Natural killer cell (primary cell): Measurements from ENCODE around the gene PLCB1. TPM values are rescaled to one million over a fixed set of nuclear protein-coding genes. Genes with fewer than 3 reads are reported as not detected.

ENCODE experiments used
- ATAC-seq, 3 donors: fragments of 150-1000 bp in 2 of 3; fragments of 200-7000 bp in 1 of 3; cut with Tn5 transposase; 1 replicate in 1 of 3; 2 replicates in 2 of 3; pipeline ENCODE4 v1.10.0; 2021; ENCODE audit warnings: mild to moderate bottlenecking in 2 of 3, moderate library complexity in 2 of 3
- DNase-seq, 2 donors: peaks; one replicate each; pipeline versions ENCODE4 v3.0.0 to v3.0.0-alpha.2; 2013 to 2021; ENCODE audit warnings: mixed read lengths in 1 of 2
- H3K27ac ChIP-seq: one replicate; pipeline ENCODE4 v1.5.1; 2013; ENCODE audit warnings: mild to moderate bottlenecking, low read length
- H3K27me3 ChIP-seq: one replicate; pipeline ENCODE4 v1.6.1; 2013; ENCODE audit warnings: low read length; ENCODE audit not compliant: control insufficient read depth, insufficient read depth
- H3K36me3 ChIP-seq: one replicate; pipeline ENCODE4 v1.6.1; 2013; ENCODE audit warnings: low read length; ENCODE audit not compliant: control insufficient read depth, insufficient read depth
- H3K4me1 ChIP-seq: one replicate; pipeline ENCODE4 v1.6.1; 2013; ENCODE audit warnings: low read length; ENCODE audit not compliant: control insufficient read depth, insufficient read depth
- H3K4me3 ChIP-seq: one replicate; pipeline ENCODE4 v1.5.1; 2013; ENCODE audit warnings: low read length
- H3K9me3 ChIP-seq: one replicate; pipeline ENCODE4 v1.6.1; 2013; ENCODE audit warnings: low read length; ENCODE audit not compliant: control insufficient read depth, insufficient read depth
- H3K27ac Mint-ChIP-seq, 2 donors: one replicate each; pipeline ENCODE4 v1.8.0; 2022; ENCODE audit warnings: mild to moderate bottlenecking in 2 of 2, mixed read lengths in 2 of 2, moderate library complexity in 1 of 2
- H3K27me3 Mint-ChIP-seq, 2 donors: one replicate each; pipeline ENCODE4 v1.8.0; 2022; ENCODE audit warnings: low read depth in 2 of 2, mixed read lengths in 2 of 2
- H3K36me3 Mint-ChIP-seq: one replicate; pipeline ENCODE4 v1.8.0; 2022; ENCODE audit warnings: mixed read lengths
- H3K4me1 Mint-ChIP-seq, 2 donors: one replicate each; pipeline ENCODE4 v1.8.0; 2022; ENCODE audit warnings: mixed read lengths in 2 of 2
- H3K4me3 Mint-ChIP-seq: one replicate; pipeline ENCODE4 v1.8.0; 2022; ENCODE audit warnings: mild to moderate bottlenecking, moderate library complexity, mixed read lengths
- H3K9me3 Mint-ChIP-seq, 2 donors: one replicate each; pipeline ENCODE4 v1.8.0; 2022; ENCODE audit warnings: mixed read lengths in 2 of 2
- CTCF ChIP-seq: fragments of 200-600 bp; IDR thresholded peaks from one replicate; pipeline ENCODE4 v1.8.0; 2022; ENCODE audit warnings: antibody characterized with exemption
- WGBS: methylation state at CpG from one replicate; pipeline ENCODE4 v1.1.7; 2013; ENCODE audit warnings: missing lambda C conversion rate; ENCODE audit not compliant: insufficient coverage; 5-methylcytosine and 5-hydroxymethylcytosine counted together
- intact Hi-C: fragments of 100-400 bp; cut with micrococcal nuclease; formaldehyde crosslinking; loops from one replicate; pipeline ENCODE4 v1.14.2; 2022
- total RNA-seq, 4 donors: library from RNA; stranded (reverse); fragments of 120-200 nt in 1 of 4; gene quantifications; one replicate each; pipeline versions ENCODE4 v1.2.3 to v1.2.4, GENCODE V29; 2013 to 2022

The PLCB1 gene
- total RNA-seq, 3 donors from 2014 or later (not counting 1 experiment from before 2014, with no cell fraction given): 48.7 to 66.2 (median 57.7) TPM

GRCh38 chr20:8320306-8320705, 188.2 kb downstream of the PLCB1 start:
- no peak overlapping the region for H3K4me3 Mint-ChIP-seq
- Histone ChIP-seq H3K27ac (no peak overlapping the region), H3K9me3 (no peaks in the 10 kb centered on the region), H3K36me3 (no peaks in the 10 kb centered on the region), H3K4me1 (no peaks in the 10 kb centered on the region), H3K4me3 (no peak overlapping the region), H3K27me3 (no peaks in the 10 kb centered on the region)
- no peak for TF ChIP-seq CTCF
- no peaks in the 10 kb centered on the region for H3K36me3 Mint-ChIP-seq
- H3K27ac Mint-ChIP-seq: no peak overlapping the region
- peaks cover 34 to 38% of the 10 kb centered on the region in 2 donors for H3K4me1 Mint-ChIP-seq
- intact Hi-C loops: no loop called here
- 11% methylated on average over 1 of the region's 1 CpG for WGBS
- no peak for ATAC-seq
- no peaks in the 10 kb centered on the region for H3K9me3 Mint-ChIP-seq
- no peak for DNase-seq
- no peaks in the 10 kb centered on the region for H3K27me3 Mint-ChIP-seq

GRCh38 chr20:8321001-8321400, 188.9 kb downstream of the PLCB1 start:
- no peaks in the 10 kb centered on the region for H3K4me1 ChIP-seq
- WGBS: 82% methylated on average over 2 of the region's 4 CpGs
- Mint-ChIP-seq H3K27ac (no peak overlapping the region), H3K36me3 (no peaks in the 10 kb centered on the region), H3K4me3 (no peak overlapping the region), H3K9me3 (no peaks in the 10 kb centered on the region), H3K27me3 (no peaks in the 10 kb centered on the region), H3K4me1 (peaks cover 27 to 38% of the 10 kb centered on the region in 2 donors)
- DNase-seq (no peak), ATAC-seq (no peak)
- H3K36me3 ChIP-seq: no peaks in the 10 kb centered on the region
- no peak for TF ChIP-seq CTCF
- no peaks in the 10 kb centered on the region for H3K27me3 ChIP-seq
- intact Hi-C loops: no loop called here
- no peak overlapping the region for H3K27ac ChIP-seq
- H3K9me3 ChIP-seq: no peaks in the 10 kb centered on the region
- no peak overlapping the region for H3K4me3 ChIP-seq

DNA sequence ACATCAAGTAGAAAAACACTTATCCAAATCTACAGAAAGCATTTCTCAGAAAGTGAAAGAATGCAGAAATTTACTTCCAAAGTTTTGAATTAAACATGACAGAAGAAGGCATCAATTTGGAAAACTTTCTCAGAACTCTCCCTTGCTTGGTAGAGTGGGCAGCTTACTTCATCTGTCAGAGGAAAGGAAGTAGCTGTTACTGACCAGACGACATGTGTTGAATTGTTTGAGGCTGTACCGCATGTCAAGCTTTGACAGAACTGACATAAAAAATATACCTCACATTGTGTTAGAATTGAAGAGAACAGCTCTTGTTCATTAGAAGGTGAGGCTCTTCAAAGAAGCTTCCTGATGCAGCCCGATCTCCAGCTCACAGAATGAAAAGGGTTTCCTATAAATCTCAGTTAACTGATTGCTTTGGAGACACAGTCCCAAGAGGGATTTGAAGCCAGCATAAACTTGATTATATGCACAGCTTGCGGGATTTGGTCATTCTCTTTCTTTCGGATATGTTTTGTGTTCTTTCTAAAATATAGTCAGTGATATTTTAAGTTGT, 190.7 kb downstream of the PLCB1 start:
- Histone ChIP-seq H3K36me3 (no peaks in the 10 kb centered on the region), H3K4me3 (no peak overlapping the region), H3K27ac (no peak overlapping the region), H3K27me3 (no peaks in the 10 kb centered on the region), H3K4me1 (no peaks in the 10 kb centered on the region), H3K9me3 (no peaks in the 10 kb centered on the region)
- Mint-ChIP-seq H3K9me3 (no peaks in the 10 kb centered on the region), H3K4me3 (no peak overlapping the region), H3K27me3 (no peaks in the 10 kb centered on the region), H3K4me1 (peaks cover 22 to 33% of the 10 kb centered on the region in 2 donors), H3K36me3 (no peaks in the 10 kb centered on the region), H3K27ac (no peak overlapping the region)
- no peak for DNase-seq
- peak in 1 of 3 donors; percentile 39 for ATAC-seq
- intact Hi-C loops: no loop called here
- WGBS: 54% methylated on average over 2 of the region's 5 CpGs
- TF ChIP-seq CTCF: no peak

- TF ChIP-seq CTCF: no peak
- intact Hi-C loops: no loop called here
- Histone ChIP-seq H3K4me3 (no peak overlapping the region), H3K9me3 (no peaks in the 10 kb centered on the region), H3K27me3 (no peaks in the 10 kb centered on the region), H3K4me1 (no peaks in the 10 kb centered on the region), H3K27ac (no peak overlapping the region), H3K36me3 (no peaks in the 10 kb centered on the region)
- WGBS: 78% methylated on average over 2 of the region's 3 CpGs
- Mint-ChIP-seq H3K4me1 (peaks cover 26 to 27% of the 10 kb centered on the region in 2 donors), H3K9me3 (no peaks in the 10 kb centered on the region), H3K4me3 (no peak overlapping the region), H3K36me3 (no peaks in the 10 kb centered on the region), H3K27me3 (no peaks in the 10 kb centered on the region), H3K27ac (no peak overlapping the region)
- DNase-seq (no peak), ATAC-seq (no peak)
Measured at GRCh38 chr20:8326191-8326590, 194.1 kb downstream of the PLCB1 start.
